ENCODE measurements around the gene SPRED2. TPM values are rescaled to one million over a fixed set of nuclear protein-coding genes. Genes with fewer than 3 reads are reported as not detected.

The SPRED2 gene
- total and polyA plus RNA-seq, 3 donors from 2014 or later = 10.0 to 14.1 (median 11.3) TPM

DNA sequence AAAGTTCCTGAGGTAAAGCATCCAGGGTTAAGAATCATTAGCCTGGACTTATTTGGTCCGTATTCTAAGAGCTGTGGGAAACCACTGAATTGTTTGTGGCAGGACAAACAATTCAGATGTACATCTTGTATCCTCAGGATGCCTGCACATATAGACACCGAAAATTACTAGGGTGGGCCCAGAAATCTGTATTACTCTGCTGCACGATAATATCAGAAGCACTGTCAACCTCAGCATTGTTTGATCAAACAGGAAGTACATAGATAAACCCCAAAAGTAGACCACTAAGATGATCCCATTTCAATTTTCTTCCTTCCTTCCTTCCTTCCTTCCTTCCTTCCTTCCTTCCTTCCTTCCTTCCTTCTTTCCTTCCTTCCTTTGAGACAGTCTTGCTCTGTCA is 34.2 kb upstream of the SPRED2 start:
- intact Hi-C loops (cut with DNase I; ENCODE audit: low total_unique reads) = no loop called here
- Histone ChIP-seq H3K9me3 (no peaks in the 10 kb centered on the region), H3K36me3 (ENCODE audit: low read depth, missing control alignments) (no peaks in the 10 kb centered on the region), H3K4me1 (no peaks in the 10 kb centered on the region), H3K4me3 (no peak overlapping the region), H3K27me3 (no peaks in the 10 kb centered on the region), H3K27ac (no peak overlapping the region)
- no peak for DNase-seq
- 86 to 97% methylated on average over 3 of the region's 3 CpGs for WGBS, 2 donors
- no peak for TF ChIP-seq POLR2A (IDR thresholded peaks at IDR 0.05)
- TF ChIP-seq CTCF (IDR thresholded peaks at IDR 0.05) = no peak

- Histone ChIP-seq H3K27me3 (no peaks in the 10 kb centered on the region), H3K36me3 (ENCODE audit: low read depth, missing control alignments) (no peaks in the 10 kb centered on the region), H3K4me3 (no peak overlapping the region), H3K4me1 (no peaks in the 10 kb centered on the region), H3K27ac (no peak overlapping the region), H3K9me3 (no peaks in the 10 kb centered on the region)
- WGBS, 2 donors = 58 to 62% methylated on average over 5 of the region's 5 CpGs
- no peak for TF ChIP-seq POLR2A (IDR thresholded peaks at IDR 0.05)
- no peak for TF ChIP-seq CTCF (IDR thresholded peaks at IDR 0.05)
- no peak for DNase-seq
- intact Hi-C loops (cut with DNase I; ENCODE audit: low total_unique reads) = no loop called here
Observed at GRCh38 chr2:65465857-65466256, 33.5 kb upstream of the SPRED2 start.

DNA sequence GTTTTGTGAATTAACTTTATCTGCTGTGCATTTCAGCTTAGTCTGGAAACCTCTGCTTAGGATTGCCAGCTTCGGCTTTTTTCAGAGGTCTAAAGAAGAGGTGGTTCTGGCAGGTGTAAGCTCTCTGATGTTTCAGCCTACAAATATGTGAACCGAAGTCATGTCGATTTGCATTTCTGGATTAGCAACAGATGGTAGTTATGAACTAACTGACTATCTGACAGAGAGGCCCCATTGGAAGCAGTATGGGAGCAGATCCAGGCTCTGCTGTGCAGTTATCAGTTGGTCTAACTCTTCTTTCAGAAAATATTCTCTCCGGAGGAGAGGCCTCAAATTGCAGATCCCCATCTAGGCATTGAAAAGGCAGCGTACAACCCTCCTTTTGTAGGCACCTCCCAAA is 32.7 kb upstream of the SPRED2 start:
- no peaks in the 10 kb centered on the region for H3K4me1 ChIP-seq
- TF ChIP-seq CTCF (IDR thresholded peaks at IDR 0.05) (no peak), POLR2A (IDR thresholded peaks at IDR 0.05) (no peak)
- H3K4me3 ChIP-seq = no peak overlapping the region
- DNase-seq = no peak
- intact Hi-C loops (cut with DNase I; ENCODE audit: low total_unique reads) = no loop called here
- no peaks in the 10 kb centered on the region for H3K9me3 ChIP-seq
- no peaks in the 10 kb centered on the region for H3K36me3 ChIP-seq (ENCODE audit: low read depth, missing control alignments)
- no peaks in the 10 kb centered on the region for H3K27me3 ChIP-seq
- no peak overlapping the region for H3K27ac ChIP-seq
- 60 to 64% methylated on average over 5 of the region's 5 CpGs for WGBS, 2 donors

DNA sequence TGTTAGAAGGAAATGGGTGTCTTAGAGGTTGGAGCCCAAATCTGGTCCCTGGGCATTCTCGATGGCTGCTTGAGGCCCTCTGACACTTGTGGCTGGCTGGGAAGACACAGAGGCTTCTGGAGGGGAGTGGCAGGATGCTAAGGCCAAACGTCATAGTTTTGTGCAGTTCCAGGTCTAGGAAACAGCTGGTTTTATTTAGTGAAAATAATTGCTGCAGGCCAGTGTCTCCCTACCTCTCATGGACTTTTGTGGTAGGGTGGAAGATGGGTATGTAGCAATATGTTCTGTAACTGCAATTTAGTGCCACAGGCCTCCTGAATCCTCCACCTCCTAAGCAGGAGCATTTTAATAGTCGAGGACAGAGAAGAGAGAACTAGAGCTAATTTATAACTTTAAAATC is 32.2 kb upstream of the SPRED2 start:
- no peak for DNase-seq
- Histone ChIP-seq H3K27ac (no peak overlapping the region), H3K36me3 (ENCODE audit: low read depth, missing control alignments) (no peaks in the 10 kb centered on the region), H3K9me3 (no peaks in the 10 kb centered on the region), H3K4me3 (no peak overlapping the region), H3K4me1 (no peaks in the 10 kb centered on the region), H3K27me3 (no peaks in the 10 kb centered on the region)
- intact Hi-C loops (cut with DNase I; ENCODE audit: low total_unique reads) = no loop called here
- TF ChIP-seq CTCF (IDR thresholded peaks at IDR 0.05) (no peak), POLR2A (IDR thresholded peaks at IDR 0.05) (no peak)
- WGBS, 2 donors = 64 to 65% methylated on average over 3 of the region's 3 CpGs

- Histone ChIP-seq H3K9me3 (no peaks in the 10 kb centered on the region), H3K36me3 (ENCODE audit: low read depth, missing control alignments) (no peaks in the 10 kb centered on the region), H3K27me3 (no peaks in the 10 kb centered on the region), H3K27ac (no peak overlapping the region), H3K4me3 (no peak overlapping the region), H3K4me1 (no peaks in the 10 kb centered on the region)
- 71 to 76% methylated on average over 3 of the region's 3 CpGs for WGBS, 2 donors
- TF ChIP-seq POLR2A (IDR thresholded peaks at IDR 0.05) (no peak), CTCF (IDR thresholded peaks at IDR 0.05) (no peak)
- intact Hi-C loops (cut with DNase I; ENCODE audit: low total_unique reads) = no loop called here
- no peak for DNase-seq
Observed at GRCh38 chr2:65458999-65459398, 26.6 kb upstream of the SPRED2 start.

Data from testis (tissue), 3 donors.